K562 (cell line): ENCODE measurements around the gene CDKN1C. TPM values are rescaled to one million over a fixed set of nuclear protein-coding genes. Genes with fewer than 3 reads are reported as not detected.

Experiments
- ATF3 ChIP-seq, 2 experiments: fragments of 450-650 bp in 1 of 2; sonication (generic) in 1 of 2; formaldehyde crosslinking in 1 of 2; IDR thresholded peaks in 1 of 2; conservative IDR thresholded peaks in 1 of 2; 2 replicates each; pipeline versions ENCODE4 v1.6.1 to v1.8.1; 2016 to 2023; ENCODE audit warnings: mild to moderate bottlenecking in 2 of 2, moderate library complexity in 2 of 2, inconsistent platforms in 1 of 2, missing genetic modification reagents in 1 of 2
- BHLHE40 ChIP-seq: IDR thresholded peaks from 2 replicates; pipeline ENCODE4 v1.6.1; 2011; ENCODE audit warnings: low read length, improper control_type of control experiment
- E2F4 ChIP-seq: sonication (generic); formaldehyde crosslinking; IDR thresholded peaks from 2 replicates; pipeline ENCODE4 v1.8.0; 2022; ENCODE audit warnings: mild to moderate bottlenecking, low read depth, missing genetic modification reagents
- MAZ ChIP-seq, 2 experiments: fragments of 450-650 bp in 1 of 2; sonication (generic) in 1 of 2; formaldehyde crosslinking; IDR thresholded peaks in 1 of 2; conservative IDR thresholded peaks in 1 of 2; 2 replicates each; pipeline versions ENCODE4 v1.4.0 to v1.5.0; 2020; ENCODE audit warnings: mild to moderate bottlenecking in 1 of 2, missing genetic modification reagents in 1 of 2
- NRF1 ChIP-seq, 2 experiments: fragments of 450-650 bp; IDR thresholded peaks in 1 of 2; conservative IDR thresholded peaks in 1 of 2; 2 replicates each; pipeline ENCODE4 v1.6.1; 2014; ENCODE audit warnings: mild to moderate bottlenecking in 2 of 2
- PHB2 ChIP-seq: fragments of 450-650 bp; IDR thresholded peaks from 2 replicates; pipeline ENCODE4 v1.6.1; 2017; ENCODE audit warnings: low read depth
- PHF8 ChIP-seq: fragments of 200-600 bp; sonication (generic); IDR thresholded peaks from 2 replicates; pipeline ENCODE4 v1.6.1; 2012; ENCODE audit warnings: mixed run types, mild to moderate bottlenecking, inconsistent platforms, low read length, moderate library complexity, borderline replicate concordance
- RAD21 ChIP-seq, 2 experiments: fragments of 250-450 bp in 1 of 2; fragments of 450-650 bp in 1 of 2; sonication (Bioruptor Pico) in 1 of 2; formaldehyde crosslinking in 1 of 2; IDR thresholded peaks in 1 of 2; conservative IDR thresholded peaks in 1 of 2; 2 replicates each; pipeline versions ENCODE4 v1.4.0 to v1.8.0; 2020 to 2022; ENCODE audit warnings: mild to moderate bottlenecking in 2 of 2, moderate library complexity in 1 of 2
- RBFOX2 ChIP-seq: fragments of 200-400 bp; formaldehyde crosslinking; IDR thresholded peaks from 2 replicates; pipeline ENCODE4 v1.6.1; 2017; ENCODE audit warnings: low read depth, mild to moderate bottlenecking, low read length, moderate library complexity
- TAF1 ChIP-seq: IDR thresholded peaks from 2 replicates; pipeline ENCODE4 v1.6.1; 2011; ENCODE audit warnings: mild to moderate bottlenecking, low read length, moderate library complexity; ENCODE audit not compliant: insufficient read depth, control insufficient read depth, severe bottlenecking; ENCODE audit errors: extremely low read depth
- TEAD1 ChIP-seq, 2 experiments: fragments of 450-650 bp in 1 of 2; sonication (generic) in 1 of 2; formaldehyde crosslinking; IDR thresholded peaks; 2 replicates each; pipeline versions ENCODE4 v1.4.0 to v1.8.0; 2020 to 2022; ENCODE audit warnings: mild to moderate bottlenecking in 2 of 2, missing genetic modification reagents in 1 of 2
- THRB ChIP-seq: fragments of 450-650 bp; formaldehyde crosslinking; conservative IDR thresholded peaks from 2 replicates; pipeline ENCODE4 v1.4.0; 2022; ENCODE audit warnings: mild to moderate bottlenecking, missing genetic modification characterization
- ZFP91 ChIP-seq: sonication (generic); formaldehyde crosslinking; IDR thresholded peaks from 2 replicates; pipeline ENCODE4 v1.8.0; 2022; ENCODE audit warnings: mild to moderate bottlenecking, missing genetic modification reagents
- ZNF121 ChIP-seq: sonication (generic); formaldehyde crosslinking; conservative IDR thresholded peaks from 2 replicates; pipeline ENCODE4 v1.8.0; 2022; ENCODE audit warnings: missing genetic modification reagents
- ZNF395 ChIP-seq: fragments of 200-800 bp; sonication (Bioruptor generic); IDR thresholded peaks from 2 replicates; pipeline ENCODE4 v1.6.1; 2017; ENCODE audit warnings: missing genetic modification characterization, missing compliant biosample characterization
- ZNF639 ChIP-seq, 2 experiments: fragments of 200-800 bp in 1 of 2; sonication (Bioruptor generic) in 1 of 2; sonication (generic) in 1 of 2; formaldehyde crosslinking in 1 of 2; IDR thresholded peaks in 1 of 2; conservative IDR thresholded peaks in 1 of 2; 2 replicates each; pipeline versions ENCODE4 v1.5.0 to v1.6.1; 2016 to 2020; ENCODE audit warnings: missing compliant biosample characterization in 1 of 2, missing genetic modification characterization in 1 of 2, missing genetic modification reagents in 1 of 2
- polyA plus RNA-seq, 8 experiments: library from polyadenylated mRNA; depleted of rRNA in 4 of 8; stranded (reverse) in 5 of 8; unstranded in 3 of 8; fragments of >200 nt; fragmentation: Nextera tagmentation in 2 of 8; fragmentation: Illumina TruSeq in 1 of 8; extraction: Ambion mirVana in 2 of 8; extraction: Trizol in 1 of 8; gene quantifications; 2 replicates each; pipeline versions ENCODE4 v1.2.1 to v1.2.3, GENCODE V29; 2011 to 2014; ENCODE audit warnings: inconsistent platforms in 1 of 8, missing spikeins in 1 of 8
- total RNA-seq, 7 experiments: library from RNA; depleted of rRNA in 6 of 7; stranded (reverse); fragments of >200 nt in 6 of 7; fragmentation: Illumina TruSeq in 2 of 7; extraction: Trizol in 2 of 7; gene quantifications; 2 replicates each; pipeline versions ENCODE4 v1.2.1 to v1.2.3, GENCODE V29; 2011 to 2021; ENCODE audit warnings: low replicate concordance in 1 of 7

Gene CDKN1C
- total and polyA plus RNA-seq, 9 of the 15 experiments (the other 6 are each of a cell fraction or from before 2014, with no cell fraction given), result 2.8 to 21.1 (median 9.3) TPM

GRCh38 chr11:2929531-2929949 is 44.0 kb upstream of the CDKN1C start (continued):
- TF ChIP-seq RAD21 (CRISPR knock-in tag; conservative IDR thresholded peaks at IDR 0.05 in 1 of 2, IDR thresholded peaks at IDR 0.05 in 1 of 2), result no peak
- TF ChIP-seq ZNF395 (CRISPR knock-in tag), result 0 out of 2 replicates have a peak, but pooled peaks have one; percentile 17
- peak in 1 of 2 experiments; percentile 69; a peak in 2 of 4 replicates for TF ChIP-seq MAZ (CRISPR knock-in tag; conservative IDR thresholded peaks at IDR 0.05 in 1 of 2, IDR thresholded peaks at IDR 0.05 in 1 of 2)
- TF ChIP-seq ZNF639 (CRISPR knock-in tag; conservative IDR thresholded peaks at IDR 0.05 in 1 of 2, IDR thresholded peaks at IDR 0.05 in 1 of 2), result peak in 1 of 2 experiments; percentile 58; a peak in 1 of 4 replicates
- 0 out of 2 replicates have a peak, but pooled peaks have one; percentile 7 for TF ChIP-seq PHF8
- TF ChIP-seq THRB (CRISPR knock-in tag), result no peak
- peak; percentile 83 for TF ChIP-seq ATF3 (IDR thresholded peaks at IDR 0.05)
- TF ChIP-seq ATF3 (CRISPR knock-in tag; conservative IDR thresholded peaks at IDR 0.05), result peak; percentile 91
- no peak; a peak in 1 of 4 replicates for TF ChIP-seq NRF1 (conservative IDR thresholded peaks at IDR 0.05 in 1 of 2, IDR thresholded peaks at IDR 0.05 in 1 of 2)
- TF ChIP-seq BHLHE40, result no peak
- TF ChIP-seq ZFP91 (CRISPR knock-in tag), result no peak
- peak in 1 of 2 experiments; percentile 34; a peak in 1 of 4 replicates for TF ChIP-seq TEAD1 (CRISPR knock-in tag; IDR thresholded peaks at IDR 0.05)
- TF ChIP-seq E2F4 (CRISPR knock-in tag), result no peak
- no peak for TF ChIP-seq PHB2
- TF ChIP-seq RBFOX2, result peak; percentile 68
- TF ChIP-seq ZNF121 (CRISPR knock-in tag), result peak; percentile 92
- peak; percentile 23 for TF ChIP-seq TAF1
